Smooth muscle cell (in vitro differentiated cells): Measurements from ENCODE around the gene CNTN5. TPM values are rescaled to one million over a fixed set of nuclear protein-coding genes. Genes with fewer than 3 reads are reported as not detected.

Source experiments
- DNase-seq: peaks from one replicate; lab custom pipeline; 2025; ENCODE audit not compliant: unreplicated experiment; lab: John Stamatoyannopoulos, UW
- H2AFZ ChIP-seq: fragments of 200-600 bp; sonication (generic); 2 replicates; pipeline ENCODE4 v1.6.0; 2016; ENCODE audit warnings: antibody characterized with exemption, low read depth, mild to moderate bottlenecking
- H3F3A ChIP-seq: fragments of 200-600 bp; sonication (generic); 2 replicates; pipeline ENCODE4 v1.6.0; 2017; ENCODE audit warnings: antibody characterized with exemption, low read depth
- H3K27ac ChIP-seq: fragments of 200-600 bp; sonication (generic); 2 replicates; pipeline ENCODE4 v1.5.1; 2016; ENCODE audit warnings: low read depth, mild to moderate bottlenecking
- H3K27me3 ChIP-seq: fragments of 200-600 bp; sonication (generic); 2 replicates; pipeline ENCODE4 v1.6.1; 2016; ENCODE audit warnings: low read depth, mild to moderate bottlenecking
- H3K36me3 ChIP-seq: fragments of 200-600 bp; sonication (generic); 2 replicates; pipeline ENCODE4 v1.5.1; 2016; ENCODE audit warnings: low read depth
- H3K4me1 ChIP-seq: fragments of 200-600 bp; sonication (generic); 2 replicates; pipeline ENCODE4 v1.5.1; 2016; ENCODE audit warnings: low read depth
- H3K4me2 ChIP-seq: fragments of 200-600 bp; sonication (generic); 2 replicates; pipeline ENCODE4 v1.6.0; 2016; ENCODE audit warnings: mild to moderate bottlenecking
- H3K4me3 ChIP-seq: fragments of 200-600 bp; sonication (generic); 2 replicates; pipeline ENCODE4 v1.5.1; 2016; ENCODE audit warnings: mild to moderate bottlenecking
- H3K79me2 ChIP-seq: fragments of 200-600 bp; sonication (generic); 2 replicates; pipeline ENCODE4 v1.6.0; 2016; ENCODE audit warnings: low read depth, mild to moderate bottlenecking
- H3K9ac ChIP-seq: fragments of 200-600 bp; sonication (generic); 2 replicates; pipeline ENCODE4 v1.6.0; 2016; ENCODE audit warnings: low read depth
- H3K9me3 ChIP-seq: fragments of 200-600 bp; sonication (generic); replicated peaks from 2 replicates; pipeline ENCODE4 v1.5.1; 2016; ENCODE audit warnings: low read depth
- H4K20me1 ChIP-seq: fragments of 200-600 bp; sonication (generic); 2 replicates; pipeline ENCODE4 v1.6.0; 2016; ENCODE audit warnings: low read depth
- WGBS: methylation state at CpG from one replicate; pipeline ENCODE4 v1.1.7; 2016; ENCODE audit warnings: low lambda C conversion rate; 5-methylcytosine and 5-hydroxymethylcytosine counted together
- polyA plus RNA-seq: library from polyadenylated mRNA; unstranded; fragments of >200 nt; fragmentation: Nextera tagmentation; extraction: Ambion mirVana; gene quantifications from 2 replicates; pipeline ENCODE4 v1.2.1, GENCODE V29; 2016
- total RNA-seq: library from RNA; depleted of rRNA; stranded (reverse); fragments of >200 nt; gene quantifications from 2 replicates; pipeline ENCODE4 v1.2.3, GENCODE V29; 2014
- TF ChIP-seq, protein P1 (sequence below): fragments of 200-600 bp; sonication (generic); IDR thresholded peaks from 2 replicates; pipeline ENCODE4 v1.5.1; 2017; ENCODE audit warnings: borderline replicate concordance, mild to moderate bottlenecking, antibody characterized with exemption; ENCODE audit not compliant: insufficient read depth, poor library complexity, severe bottlenecking

The CNTN5 gene
- total and polyA plus RNA-seq, 2 experiments from 2014 or later = 0.97 to 3.1 TPM

DNA sequence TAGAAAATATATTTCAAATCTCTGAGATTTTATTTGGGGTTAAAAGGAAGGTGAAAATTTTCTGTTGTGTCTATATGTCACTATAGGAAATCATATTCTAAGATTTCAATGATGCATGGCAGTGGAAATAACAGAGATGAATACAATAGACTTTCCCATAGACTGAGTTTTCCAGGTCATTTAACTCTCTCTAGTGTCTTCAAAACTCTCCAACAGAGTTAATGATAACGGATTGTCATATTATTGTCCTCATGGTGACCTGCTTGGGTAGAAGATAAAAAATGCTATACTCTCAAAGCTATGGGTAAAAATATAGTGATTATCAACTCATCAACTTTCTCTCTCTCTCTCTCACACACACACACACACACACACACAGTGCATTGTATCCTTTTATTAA, 312.9 kb downstream of the CNTN5 start:
- H4K20me1 ChIP-seq = no peaks in the 10 kb centered on the region
- no peak overlapping the region for H2AFZ ChIP-seq
- H3K4me3 ChIP-seq = no peak overlapping the region
- H3K9ac ChIP-seq = no peak overlapping the region
- H3K4me2 ChIP-seq = no peak overlapping the region
- no peaks in the 10 kb centered on the region for H3K79me2 ChIP-seq
- no peaks in the 10 kb centered on the region for H3K9me3 ChIP-seq
- DNase-seq = no peak
- no peak overlapping the region for H3K27ac ChIP-seq
- H3K4me1 ChIP-seq = no peaks in the 10 kb centered on the region
- H3F3A ChIP-seq = no peaks in the 10 kb centered on the region
- H3K27me3 ChIP-seq = no peaks in the 10 kb centered on the region
- no peaks in the 10 kb centered on the region for H3K36me3 ChIP-seq
- 93% methylated on average over 1 of the region's 1 CpG for WGBS
- TF ChIP-seq, protein P1, sequence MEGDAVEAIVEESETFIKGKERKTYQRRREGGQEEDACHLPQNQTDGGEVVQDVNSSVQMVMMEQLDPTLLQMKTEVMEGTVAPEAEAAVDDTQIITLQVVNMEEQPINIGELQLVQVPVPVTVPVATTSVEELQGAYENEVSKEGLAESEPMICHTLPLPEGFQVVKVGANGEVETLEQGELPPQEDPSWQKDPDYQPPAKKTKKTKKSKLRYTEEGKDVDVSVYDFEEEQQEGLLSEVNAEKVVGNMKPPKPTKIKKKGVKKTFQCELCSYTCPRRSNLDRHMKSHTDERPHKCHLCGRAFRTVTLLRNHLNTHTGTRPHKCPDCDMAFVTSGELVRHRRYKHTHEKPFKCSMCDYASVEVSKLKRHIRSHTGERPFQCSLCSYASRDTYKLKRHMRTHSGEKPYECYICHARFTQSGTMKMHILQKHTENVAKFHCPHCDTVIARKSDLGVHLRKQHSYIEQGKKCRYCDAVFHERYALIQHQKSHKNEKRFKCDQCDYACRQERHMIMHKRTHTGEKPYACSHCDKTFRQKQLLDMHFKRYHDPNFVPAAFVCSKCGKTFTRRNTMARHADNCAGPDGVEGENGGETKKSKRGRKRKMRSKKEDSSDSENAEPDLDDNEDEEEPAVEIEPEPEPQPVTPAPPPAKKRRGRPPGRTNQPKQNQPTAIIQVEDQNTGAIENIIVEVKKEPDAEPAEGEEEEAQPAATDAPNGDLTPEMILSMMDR = no peak

- Histone ChIP-seq H3K27ac (no peak overlapping the region), H3K27me3 (no peaks in the 10 kb centered on the region), H3K4me3 (no peak overlapping the region), H2AFZ (no peak overlapping the region), H3K4me1 (no peaks in the 10 kb centered on the region), H3K36me3 (no peaks in the 10 kb centered on the region), H3F3A (no peaks in the 10 kb centered on the region), H3K4me2 (no peak overlapping the region), H4K20me1 (no peaks in the 10 kb centered on the region), H3K9me3 (no peaks in the 10 kb centered on the region), H3K79me2 (no peaks in the 10 kb centered on the region), H3K9ac (no peak overlapping the region)
- DNase-seq = no peak
- 91% methylated on average over 2 of the region's 2 CpGs for WGBS
- TF ChIP-seq, protein P1 = no peak
Measured at GRCh38 chr11:99343117-99343516, 322.4 kb downstream of the CNTN5 start.

DNA sequence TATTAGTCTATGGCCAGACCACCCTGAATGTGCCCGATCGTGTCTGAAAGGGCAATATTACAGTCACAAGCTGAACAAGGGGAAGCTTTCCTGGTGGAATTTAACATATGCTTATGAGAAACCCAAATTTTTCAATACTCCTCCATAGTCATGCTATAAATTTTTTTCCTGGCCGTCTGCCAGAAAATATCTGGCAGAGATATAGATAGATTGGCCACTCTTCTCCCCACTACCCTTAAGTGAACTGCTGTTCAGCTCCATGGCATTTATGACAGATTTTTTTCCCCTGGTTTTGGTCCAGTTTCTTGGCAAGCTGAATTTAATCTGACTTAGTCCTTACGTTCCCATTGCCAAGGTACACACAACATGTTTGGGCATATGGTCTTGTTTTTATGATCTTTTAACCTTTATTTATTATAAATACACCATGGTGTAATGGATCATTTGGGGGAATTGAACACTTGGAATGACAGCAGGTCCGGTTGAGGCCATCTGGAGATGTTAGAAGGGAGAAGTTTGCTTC, 328.5 kb downstream of the CNTN5 start:
- Histone ChIP-seq H3K9ac (no peak overlapping the region), H2AFZ (no peak overlapping the region), H3K27ac (no peak overlapping the region), H3K4me3 (no peak overlapping the region), H3K9me3 (no peaks in the 10 kb centered on the region), H3K4me2 (no peak overlapping the region), H4K20me1 (no peaks in the 10 kb centered on the region), H3K27me3 (no peaks in the 10 kb centered on the region), H3K36me3 (no peaks in the 10 kb centered on the region), H3F3A (no peaks in the 10 kb centered on the region), H3K4me1 (no peaks in the 10 kb centered on the region), H3K79me2 (no peaks in the 10 kb centered on the region)
- no peak for DNase-seq
- WGBS = 72% methylated on average over 5 of the region's 5 CpGs
- TF ChIP-seq, protein P1 = no peak

DNA sequence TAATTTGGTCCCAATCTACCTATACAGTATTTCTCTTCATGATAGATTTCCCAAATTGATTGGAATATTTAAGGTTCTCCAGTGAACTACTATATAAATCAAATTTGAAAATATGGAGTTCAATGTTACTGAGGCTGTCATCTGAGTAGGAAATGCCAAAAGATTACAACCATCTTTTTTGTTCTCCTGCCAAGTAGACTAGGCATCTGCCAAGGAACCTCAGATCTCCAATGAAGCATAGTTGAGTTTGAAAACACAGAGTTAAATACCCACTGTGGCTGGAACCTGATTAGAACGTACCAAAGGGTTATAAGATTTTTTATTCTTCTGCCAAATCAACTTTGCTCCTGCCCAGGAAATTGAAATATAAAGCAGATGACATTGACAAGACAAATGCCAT, 330.9 kb downstream of the CNTN5 start:
- Histone ChIP-seq H3F3A (no peaks in the 10 kb centered on the region), H3K4me2 (no peak overlapping the region), H3K4me3 (no peak overlapping the region), H3K9ac (no peak overlapping the region), H4K20me1 (no peaks in the 10 kb centered on the region), H3K9me3 (no peaks in the 10 kb centered on the region), H3K79me2 (no peaks in the 10 kb centered on the region), H3K27me3 (no peaks in the 10 kb centered on the region), H2AFZ (no peak overlapping the region), H3K27ac (no peak overlapping the region), H3K36me3 (no peaks in the 10 kb centered on the region), H3K4me1 (no peaks in the 10 kb centered on the region)
- DNase-seq = no peak
- TF ChIP-seq, protein P1 = no peak
- 77% methylated on average over 1 of the region's 1 CpG for WGBS
